Right atrium auricular region (tissue), 2 donors: Measurements from ENCODE around the gene OSM. TPM values are rescaled to one million over a fixed set of nuclear protein-coding genes. Genes with fewer than 3 reads are reported as not detected.
A peak's percentile ranks its signal among the peaks of the same experiment; 100 is the strongest.

ENCODE experiments used
- DNase-seq: peaks from one replicate; pipeline ENCODE4 v3.0.0-alpha.2; 2019; ENCODE audit warnings: low spot score
- H3K27ac ChIP-seq, 2 donors: fragments of 200-600 bp; sonication (generic); 1 replicate in 1 of 2; 2 replicates in 1 of 2; pipeline ENCODE4 v1.5.1; 2016 to 2019
- H3K27me3 ChIP-seq, 2 donors: fragments of 200-600 bp; sonication (generic); one replicate each; pipeline versions ENCODE4 v1.5.1 to v1.6.0; 2017 to 2019
- H3K36me3 ChIP-seq: fragments of 200-600 bp; sonication (generic); one replicate; pipeline ENCODE4 v1.5.1; 2016
- H3K4me1 ChIP-seq, 2 donors: fragments of 200-600 bp; sonication (generic); one replicate each; pipeline versions ENCODE4 v1.5.1 to v1.6.0; 2017 to 2019
- H3K4me3 ChIP-seq, 2 donors: fragments of 200-600 bp; sonication (generic); 1 replicate in 1 of 2; 2 replicates in 1 of 2; pipeline ENCODE4 v1.5.1; 2017 to 2019; ENCODE audit warnings: mild to moderate bottlenecking in 1 of 2, moderate library complexity in 1 of 2
- H3K9me3 ChIP-seq, 2 donors: fragments of 200-600 bp; sonication (generic); one replicate each; pipeline ENCODE4 v1.5.1; 2019
- CTCF ChIP-seq, 2 donors: fragments of 200-600 bp; sonication (generic); IDR thresholded peaks; one replicate each; pipeline ENCODE4 v1.5.1; 2019; ENCODE audit warnings: antibody characterized with exemption in 2 of 2
- total RNA-seq, 2 donors: library from RNA; depleted of rRNA; stranded (reverse); fragments of >200 nt; gene quantifications; one replicate each; pipeline ENCODE4 v1.1.0, GENCODE V29; 2016

OSM gene
- total RNA-seq, 2 donors from 2014 or later = 0.63 to 1.6 TPM

GRCh38 chr22:30288419-30289140 is 21.9 kb upstream of the OSM start:
- no peak for DNase-seq
- peaks cover 18% of the 10 kb centered on the region for H3K36me3 ChIP-seq
- no peaks in the 10 kb centered on the region for H3K27me3 ChIP-seq
- no peaks in the 10 kb centered on the region for H3K9me3 ChIP-seq
- TF ChIP-seq CTCF (IDR thresholded peaks at IDR 0.05) = no peak
- H3K4me1 ChIP-seq = peaks cover 0 to 50% of the 10 kb centered on the region in 2 donors
- H3K4me3 ChIP-seq = peak overlapping the region; percentile 94 to 98
- peak overlapping the region; percentile 93 to 95 for H3K27ac ChIP-seq

GRCh38 chr22:30287648-30288418 is 21.2 kb upstream of the OSM start:
- Histone ChIP-seq H3K27me3 (no peaks in the 10 kb centered on the region), H3K27ac (peak overlapping the region; percentile 93 to 95), H3K36me3 (peaks cover 11% of the 10 kb centered on the region), H3K4me3 (peak overlapping the region; percentile 94 to 98), H3K9me3 (no peaks in the 10 kb centered on the region), H3K4me1 (peaks cover 0 to 50% of the 10 kb centered on the region in 2 donors)
- TF ChIP-seq CTCF (IDR thresholded peaks at IDR 0.05) = peak; percentile 44 to 80
- DNase-seq = peak; percentile 92

GRCh38 chr22:30286813-30287647 is 20.4 kb upstream of the OSM start:
- Histone ChIP-seq H3K9me3 (no peaks in the 10 kb centered on the region), H3K4me3 (no peak overlapping the region), H3K36me3 (peaks cover 4% of the 10 kb centered on the region), H3K27me3 (no peaks in the 10 kb centered on the region), H3K4me1 (peaks cover 0 to 43% of the 10 kb centered on the region in 2 donors), H3K27ac (no peak overlapping the region)
- TF ChIP-seq CTCF (IDR thresholded peaks at IDR 0.05) = peak; percentile 77 to 88
- DNase-seq = no peak

- Histone ChIP-seq H3K27me3 (no peaks in the 10 kb centered on the region), H3K4me3 (no peak overlapping the region), H3K4me1 (peaks cover 0 to 36% of the 10 kb centered on the region in 2 donors), H3K9me3 (no peaks in the 10 kb centered on the region), H3K27ac (no peak overlapping the region), H3K36me3 (no peaks in the 10 kb centered on the region)
- no peak for DNase-seq
- no peak for TF ChIP-seq CTCF (IDR thresholded peaks at IDR 0.05)
Measured at GRCh38 chr22:30286331-30286730, 19.7 kb upstream of the OSM start.

GRCh38 chr22:30285846-30286200 is 19.2 kb upstream of the OSM start:
- DNase-seq = no peak
- H3K4me1 ChIP-seq = peaks cover 0 to 31% of the 10 kb centered on the region in 2 donors
- no peak overlapping the region for H3K27ac ChIP-seq
- TF ChIP-seq CTCF (IDR thresholded peaks at IDR 0.05) = no peak
- H3K9me3 ChIP-seq = no peaks in the 10 kb centered on the region
- no peaks in the 10 kb centered on the region for H3K27me3 ChIP-seq
- H3K4me3 ChIP-seq = no peak overlapping the region
- H3K36me3 ChIP-seq = no peaks in the 10 kb centered on the region
